K562 (cell line): Measurements from ENCODE around the gene ABCB7.

Experiments
- ATF7 ChIP-seq: fragments of 450-650 bp; IDR thresholded peaks from 2 replicates; pipeline ENCODE4 v1.7.1; 2014; ENCODE audit warnings: mild to moderate bottlenecking, moderate library complexity
- CTCF ChIP-seq, 3 experiments: IDR thresholded peaks in 2 of 3; conservative IDR thresholded peaks in 1 of 3; 2 replicates each; pipeline ENCODE4 v1.5.1; 2011 to 2012; ENCODE audit warnings: low read length in 3 of 3, mild to moderate bottlenecking in 3 of 3, control low read depth in 2 of 3, improper control_type of control experiment in 1 of 3, inconsistent platforms in 1 of 3, low read depth in 1 of 3, mixed read lengths in 1 of 3, moderate library complexity in 1 of 3; ENCODE audit not compliant: insufficient read depth in 2 of 3
- FOXA1 ChIP-seq: fragments of 450-650 bp; IDR thresholded peaks from 2 replicates; pipeline ENCODE4 v1.6.1; 2016; ENCODE audit warnings: mild to moderate bottlenecking, borderline replicate concordance
- GATAD2B ChIP-seq: fragments of 450-650 bp; IDR thresholded peaks from 2 replicates; pipeline ENCODE4 v1.6.1; 2017; ENCODE audit warnings: mild to moderate bottlenecking, borderline replicate concordance
- HDAC2 ChIP-seq: fragments of 450-650 bp; IDR thresholded peaks from 2 replicates; pipeline ENCODE4 v1.6.1; 2016; ENCODE audit warnings: mild to moderate bottlenecking
- JUND ChIP-seq, 2 experiments: IDR thresholded peaks; 2 replicates in 1 of 2; 3 replicates in 1 of 2; pipeline ENCODE4 v1.6.1; 2011; ENCODE audit warnings: borderline replicate concordance in 2 of 2, low read depth in 2 of 2, low read length in 2 of 2, improper control_type of control experiment in 1 of 2, missing biosample characterization in 1 of 2, missing genetic modification characterization in 1 of 2, missing genetic modification reagents in 1 of 2
- POLR2A ChIP-seq: fragments of 450-650 bp; conservative IDR thresholded peaks from 2 replicates; pipeline ENCODE4 v1.6.1; 2016
- RBBP5 ChIP-seq: fragments of 200-600 bp; sonication (generic); IDR thresholded peaks from 2 replicates; pipeline ENCODE4 v1.6.1; 2012; ENCODE audit warnings: borderline replicate concordance, mild to moderate bottlenecking, low read length, control low read depth, inconsistent platforms; ENCODE audit not compliant: insufficient read depth, poor library complexity, severe bottlenecking
- RBM39 ChIP-seq: fragments of 200-400 bp; formaldehyde crosslinking; optimal IDR thresholded peaks from 2 replicates; pipeline ENCODE3; 2018; ENCODE audit warnings: low read depth, low read length
- ZBTB17 ChIP-seq: fragments of 450-650 bp; formaldehyde crosslinking; IDR thresholded peaks from 2 replicates; pipeline ENCODE4 v1.4.0; 2020; ENCODE audit warnings: mild to moderate bottlenecking
- ZNF277 ChIP-seq: fragments of 250-450 bp; sonication (Bioruptor Pico); IDR thresholded peaks from 2 replicates; pipeline ENCODE4 v1.8.0; 2022; ENCODE audit warnings: inconsistent platforms, mild to moderate bottlenecking, moderate library complexity, borderline replicate concordance
- TF ChIP-seq, protein P1 (sequence below): sonication (generic); formaldehyde crosslinking; IDR thresholded peaks from 2 replicates; pipeline ENCODE4 v1.8.0; 2022; ENCODE audit warnings: mild to moderate bottlenecking, missing genetic modification reagents

GRCh38 chrX:75115707-75116413, 40.2 kb downstream of the ABCB7 start:
- TF ChIP-seq ZNF277 (CRISPR knock-in tag) (no peak), HDAC2 (no peak), CTCF (IDR thresholded peaks at IDR 0.05 in 2 of 3, conservative IDR thresholded peaks at IDR 0.05 in 1 of 3; ENCODE audit: insufficient read depth in 2 of 3, low read depth in 1 of 3, low read length in 3 of 3) (no peak), FOXA1 (no peak), RBBP5 (no peak), POLR2A (no peak), ZBTB17 (CRISPR knock-in tag) (no peak), RBM39 (no peak), JUND (IDR thresholded peaks at IDR 0.05; ENCODE audit: borderline replicate concordance, low read depth, low read length) (no peak), JUND (tag; IDR thresholded peaks at IDR 0.05; ENCODE audit: borderline replicate concordance, low read depth, low read length) (no peak), GATAD2B (no peak), ATF7 (no peak)
- TF ChIP-seq, protein P1, sequence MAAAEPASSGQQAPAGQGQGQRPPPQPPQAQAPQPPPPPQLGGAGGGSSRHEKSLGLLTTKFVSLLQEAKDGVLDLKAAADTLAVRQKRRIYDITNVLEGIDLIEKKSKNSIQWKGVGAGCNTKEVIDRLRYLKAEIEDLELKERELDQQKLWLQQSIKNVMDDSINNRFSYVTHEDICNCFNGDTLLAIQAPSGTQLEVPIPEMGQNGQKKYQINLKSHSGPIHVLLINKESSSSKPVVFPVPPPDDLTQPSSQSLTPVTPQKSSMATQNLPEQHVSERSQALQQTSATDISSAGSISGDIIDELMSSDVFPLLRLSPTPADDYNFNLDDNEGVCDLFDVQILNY: no peak
